ENCODE data around the gene FOXG1. TPM values are rescaled to one million over a fixed set of nuclear protein-coding genes. Genes with fewer than 3 reads are reported as not detected.
A peak's percentile ranks its signal among the peaks of the same experiment; 100 is the strongest.

FOXG1 gene
- total and polyA plus RNA-seq, 2 experiments from 2014 or later, result 0.15 TPM; not detected in 1

GRCh38 chr14:28785096-28785952 lies 18.7 kb downstream of the FOXG1 start:
- H3K4me3 ChIP-seq, result peak overlapping the region; percentile 41
- TF ChIP-seq CTCF (IDR thresholded peaks at IDR 0.05; ENCODE audit: low read depth, low read length), result no peak
- no peaks in the 10 kb centered on the region for H3K4me1 ChIP-seq (ENCODE audit: low read depth)
- H3K27me3 ChIP-seq, result peaks cover 99% of the 10 kb centered on the region
- no peaks in the 10 kb centered on the region for H3K9me3 ChIP-seq (ENCODE audit: low read depth)
- H3K27ac ChIP-seq, result no peak overlapping the region
- DNase-seq (ENCODE audit: low read depth in 1 of 2, low spot score in 1 of 2), result peak in 1 of 2 donors; percentile 24
- no peaks in the 10 kb centered on the region for H3K36me3 ChIP-seq

- no peak overlapping the region for H3K4me3 ChIP-seq
- no peak for DNase-seq (ENCODE audit: low read depth in 1 of 2, low spot score in 1 of 2)
These were observed 40.9 kb downstream of the FOXG1 start for GRCh38 chr14:28807518-28807917.

GRCh38 chr14:28813810-28814209 lies 47.2 kb downstream of the FOXG1 start:
- Histone ChIP-seq H3K9me3 (ENCODE audit: low read depth) (no peaks in the 10 kb centered on the region), H3K27me3 (no peaks in the 10 kb centered on the region), H3K4me3 (no peak overlapping the region), H3K27ac (no peak overlapping the region), H3K4me1 (ENCODE audit: low read depth) (no peaks in the 10 kb centered on the region), H3K36me3 (no peaks in the 10 kb centered on the region)
- DNase-seq (ENCODE audit: low read depth in 1 of 2, low spot score in 1 of 2), result no peak
- no peak for TF ChIP-seq CTCF (IDR thresholded peaks at IDR 0.05; ENCODE audit: low read depth, low read length)

More at GRCh38 chr14:28807518-28807917, 40.9 kb downstream of the FOXG1 start:
- TF ChIP-seq CTCF (IDR thresholded peaks at IDR 0.05; ENCODE audit: low read depth, low read length), result no peak
- Histone ChIP-seq H3K4me1 (ENCODE audit: low read depth) (no peaks in the 10 kb centered on the region), H3K9me3 (ENCODE audit: low read depth) (no peaks in the 10 kb centered on the region), H3K27me3 (no peaks in the 10 kb centered on the region), H3K36me3 (no peaks in the 10 kb centered on the region), H3K27ac (no peak overlapping the region)

All from cardiac muscle cell (in vitro differentiated cells and primary cell).